GM13976 (cell line): ENCODE results near the gene DNMT3B.

Experiments used
- DNase-seq: peaks from one replicate; pipeline ENCODE4 v3.0.0; 2012; ENCODE audit warnings: low spot score
- in situ Hi-C: fragments of 300-500 bp; cut with MboI; formaldehyde crosslinking; loops from one replicate; pipeline ENCODE4 v1.12.0; 2022; ENCODE audit warnings: low sequenced_read_pairs, mixed read lengths, inconsistent platforms; ENCODE audit not compliant: unreplicated experiment
- TF ChIP-seq, protein P1 (sequence below): IDR thresholded peaks from 2 replicates; pipeline ENCODE4 v1.5.1; 2012; ENCODE audit warnings: borderline replicate concordance, mild to moderate bottlenecking; ENCODE audit not compliant: insufficient read depth; ENCODE audit errors: extremely low read depth, missing control alignments, control extremely low read depth

DNMT3B gene

DNA sequence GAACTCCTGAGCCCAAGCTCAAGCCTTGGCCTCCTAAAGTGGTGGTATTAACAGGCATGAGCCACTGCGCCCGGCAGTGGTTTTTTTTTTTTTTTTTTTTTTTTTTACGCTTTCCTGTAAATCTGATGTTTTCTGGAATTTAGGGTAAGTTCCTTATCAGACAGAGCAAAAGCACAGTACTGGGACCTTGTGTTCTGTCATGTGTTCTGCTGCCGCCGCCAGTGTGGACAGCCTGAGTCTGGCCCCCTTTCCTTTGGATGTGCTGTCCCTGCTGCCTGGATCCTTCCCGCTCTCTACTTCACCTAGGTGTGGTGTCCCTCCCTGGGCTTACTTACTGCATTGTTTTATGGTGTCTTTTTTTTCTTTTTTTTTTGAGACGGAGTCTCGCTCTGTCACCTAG is 11.7 kb downstream of the DNMT3B start:
- TF ChIP-seq, protein P1, sequence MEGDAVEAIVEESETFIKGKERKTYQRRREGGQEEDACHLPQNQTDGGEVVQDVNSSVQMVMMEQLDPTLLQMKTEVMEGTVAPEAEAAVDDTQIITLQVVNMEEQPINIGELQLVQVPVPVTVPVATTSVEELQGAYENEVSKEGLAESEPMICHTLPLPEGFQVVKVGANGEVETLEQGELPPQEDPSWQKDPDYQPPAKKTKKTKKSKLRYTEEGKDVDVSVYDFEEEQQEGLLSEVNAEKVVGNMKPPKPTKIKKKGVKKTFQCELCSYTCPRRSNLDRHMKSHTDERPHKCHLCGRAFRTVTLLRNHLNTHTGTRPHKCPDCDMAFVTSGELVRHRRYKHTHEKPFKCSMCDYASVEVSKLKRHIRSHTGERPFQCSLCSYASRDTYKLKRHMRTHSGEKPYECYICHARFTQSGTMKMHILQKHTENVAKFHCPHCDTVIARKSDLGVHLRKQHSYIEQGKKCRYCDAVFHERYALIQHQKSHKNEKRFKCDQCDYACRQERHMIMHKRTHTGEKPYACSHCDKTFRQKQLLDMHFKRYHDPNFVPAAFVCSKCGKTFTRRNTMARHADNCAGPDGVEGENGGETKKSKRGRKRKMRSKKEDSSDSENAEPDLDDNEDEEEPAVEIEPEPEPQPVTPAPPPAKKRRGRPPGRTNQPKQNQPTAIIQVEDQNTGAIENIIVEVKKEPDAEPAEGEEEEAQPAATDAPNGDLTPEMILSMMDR, result no peak
- in situ Hi-C loops, result no loop called here
- no peak for DNase-seq

- in situ Hi-C loops, result no loop called here
- TF ChIP-seq, protein P1, result no peak
- DNase-seq, result no peak
Observed at GRCh38 chr20:32775336-32775991, 13.3 kb downstream of the DNMT3B start.

- TF ChIP-seq, protein P1, result no peak
- DNase-seq, result no peak
- in situ Hi-C loops, result no loop called here
Observed at GRCh38 chr20:32777177-32777956, 15.2 kb downstream of the DNMT3B start.

DNA sequence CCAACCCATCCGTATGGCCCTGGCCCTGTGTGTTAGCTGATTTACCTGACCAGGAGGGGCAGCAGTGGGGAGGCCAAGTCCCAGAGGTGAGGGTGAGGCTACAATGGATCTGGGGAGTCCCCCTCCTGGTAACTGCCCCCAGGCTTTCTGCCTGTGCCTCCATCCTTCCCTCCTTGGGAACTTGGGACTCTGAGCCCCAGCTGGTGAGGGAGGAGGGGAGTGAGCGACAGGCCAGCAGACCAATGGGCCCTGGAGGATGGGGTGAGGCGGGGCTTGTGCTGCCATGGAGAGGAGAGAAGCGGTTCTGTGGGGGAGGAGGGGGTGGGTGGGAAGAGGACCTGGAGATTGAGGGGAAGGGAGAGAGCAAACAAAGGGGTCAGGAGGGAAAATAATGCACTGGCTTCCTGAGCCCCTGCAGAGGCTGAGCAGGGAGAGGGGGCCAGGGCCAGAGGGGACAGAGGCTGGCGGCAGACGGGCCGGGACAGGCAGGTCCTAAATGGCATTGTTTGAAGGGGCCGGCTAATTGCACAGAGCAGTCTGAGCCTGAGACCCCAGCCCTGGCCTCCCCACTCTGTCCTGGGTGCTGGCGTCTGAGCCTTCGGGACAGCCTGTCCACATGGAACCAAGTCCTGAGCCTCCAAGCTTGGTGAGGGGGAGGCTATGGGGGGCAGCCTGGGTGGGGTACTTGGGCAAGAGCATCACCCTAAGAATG is 17.5 kb downstream of the DNMT3B start:
- in situ Hi-C loops, result loop anchor here (10.0 kb wide), 1 partner anchor 105 kb away; the partner anchor contains the start of gene C20orf203
- TF ChIP-seq, protein P1, result no peak
- DNase-seq, result no peak

GRCh38 chr20:32780278-32780677 is 18.1 kb downstream of the DNMT3B start:
- in situ Hi-C loops, result loop anchor here (10.0 kb wide), 1 partner anchor 105 kb away; the partner anchor contains the start of gene C20orf203
- TF ChIP-seq, protein P1, result no peak
- DNase-seq, result no peak
